Fibroblast of lung (primary cell): Measurements from ENCODE around the gene TESK2. TPM values are rescaled to one million over a fixed set of nuclear protein-coding genes. Genes with fewer than 3 reads are reported as not detected.
A peak's percentile ranks its signal among the peaks of the same experiment; 100 is the strongest.
"Not testable (repeated sequence)": the region's sequence is repeated elsewhere in the genome, so short reads cannot be mapped to it uniquely, and the experiment has no call there.

Experiments
- DNase-seq, 2 donors: peaks; one replicate each; pipeline versions ENCODE4 v3.0.0 to v3.0.0-alpha.2; 2010; ENCODE audit warnings: low read depth in 2 of 2
- H2AFZ ChIP-seq: 2 replicates; pipeline ENCODE4 v1.5.1; 2012; ENCODE audit warnings: low read length, control low read depth, inconsistent platforms
- H3K27ac ChIP-seq: 2 replicates; pipeline ENCODE4 v1.5.1; 2011; ENCODE audit warnings: low read length, control low read depth; ENCODE audit not compliant: insufficient read depth
- H3K27me3 ChIP-seq: 2 replicates; pipeline ENCODE4 v1.5.1; 2011; ENCODE audit warnings: mild to moderate bottlenecking, low read length; ENCODE audit not compliant: control insufficient read depth, insufficient read depth
- H3K36me3 ChIP-seq: 2 replicates; pipeline ENCODE4 v1.5.1; 2011; ENCODE audit warnings: low read length; ENCODE audit not compliant: control insufficient read depth, insufficient read depth
- H3K4me1 ChIP-seq: 2 replicates; pipeline ENCODE4 v1.5.1; 2011; ENCODE audit warnings: low read length; ENCODE audit not compliant: control insufficient read depth, insufficient read depth; ENCODE audit errors: extremely low read depth
- H3K4me2 ChIP-seq: 2 replicates; pipeline ENCODE4 v1.5.1; 2011; ENCODE audit warnings: low read length, control low read depth; ENCODE audit not compliant: insufficient read depth; ENCODE audit errors: extremely low read depth
- H3K4me3 ChIP-seq, 4 experiments: fragments of 200-600 bp in 1 of 4; sonication (generic) in 1 of 4; replicated peaks in 1 of 4; 2 replicates each; pipeline ENCODE4 v1.5.1; 2011 to 2016; ENCODE audit warnings: low read length in 4 of 4, low read depth in 3 of 4, mild to moderate bottlenecking in 3 of 4, control low read depth in 2 of 4, inconsistent platforms in 1 of 4, mixed read lengths in 1 of 4; ENCODE audit not compliant: insufficient read depth in 1 of 4; ENCODE audit errors: control extremely low read depth in 1 of 4
- H3K79me2 ChIP-seq: 2 replicates; pipeline ENCODE4 v1.5.1; 2012; ENCODE audit warnings: mild to moderate bottlenecking, low read length, inconsistent platforms; ENCODE audit not compliant: control insufficient read depth, insufficient read depth
- H3K9ac ChIP-seq: 2 replicates; pipeline ENCODE4 v1.5.1; 2011; ENCODE audit warnings: mild to moderate bottlenecking, low read length, control low read depth; ENCODE audit not compliant: insufficient read depth
- H3K9me3 ChIP-seq: 2 replicates; pipeline ENCODE4 v1.5.1; 2012; ENCODE audit warnings: low read depth, low read length; ENCODE audit not compliant: control insufficient read depth, insufficient read depth
- H4K20me1 ChIP-seq: 2 replicates; pipeline ENCODE4 v1.5.1; 2011; ENCODE audit warnings: low read length; ENCODE audit not compliant: control insufficient read depth, insufficient read depth; ENCODE audit errors: extremely low read depth
- EZH2 ChIP-seq: IDR thresholded peaks from 2 replicates; pipeline ENCODE4 v1.5.1; 2012; ENCODE audit warnings: low read length, control low read depth, mild to moderate bottlenecking; ENCODE audit errors: missing control alignments
- polyA plus RNA-seq, 2 donors: library from polyadenylated mRNA; depleted of rRNA in 1 of 2; stranded (reverse) in 1 of 2; unstranded in 1 of 2; fragments of >200 nt; gene quantifications; 2 replicates each; pipeline ENCODE4 v1.2.1, GENCODE V29; 2011 to 2012; ENCODE audit warnings: missing spikeins in 1 of 2
- total RNA-seq: library from RNA; depleted of rRNA; stranded (reverse); fragments of >200 nt; gene quantifications from 2 replicates; pipeline ENCODE4 v1.2.1, GENCODE V29; 2014
- TF ChIP-seq, protein P1 (sequence below), 2 donors: IDR thresholded peaks in 1 of 2; conservative IDR thresholded peaks in 1 of 2; 1 replicate in 1 of 2; 2 replicates in 1 of 2; pipeline ENCODE4 v1.5.1; 2011 to 2012; ENCODE audit warnings: low read length in 2 of 2, control low read depth in 1 of 2, inconsistent platforms in 1 of 2, low read depth in 1 of 2, mild to moderate bottlenecking in 1 of 2

Gene TESK2
- total and polyA plus RNA-seq, 2 donors (not counting 1 experiment from before 2014, with no cell fraction given) = 1.7 to 4.3 TPM

DNA sequence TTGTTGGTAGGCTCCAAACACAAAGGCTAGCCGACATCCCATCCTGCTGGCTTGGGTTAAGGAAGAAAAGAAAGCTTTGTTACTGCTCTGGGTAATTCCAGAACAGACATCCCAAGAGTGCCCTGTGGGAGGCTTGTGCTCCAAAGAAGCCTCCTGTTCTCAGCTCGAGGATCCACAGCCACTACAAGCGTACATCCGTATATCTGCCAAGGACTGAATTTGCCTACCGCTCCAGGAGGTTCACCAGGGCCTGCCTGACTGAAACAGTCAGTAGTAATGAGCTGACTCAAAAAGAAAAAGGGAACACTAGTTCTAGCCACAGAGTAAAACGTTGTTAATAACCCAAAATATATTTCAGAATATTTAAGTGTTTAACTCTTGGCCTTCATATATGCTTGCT is 125.9 kb downstream of the TESK2 start:
- Histone ChIP-seq H3K36me3 (no peaks in the 10 kb centered on the region), H3K27ac (no peak overlapping the region), H3K9me3 (no peaks in the 10 kb centered on the region), H3K79me2 (no peaks in the 10 kb centered on the region), H3K9ac (no peak overlapping the region), H2AFZ (no peak overlapping the region), H4K20me1 (no peaks in the 10 kb centered on the region), H3K27me3 (no peaks in the 10 kb centered on the region), H3K4me1 (peaks cover 3% of the 10 kb centered on the region), H3K4me3 (no peak overlapping the region), H3K4me2 (no peak overlapping the region)
- TF ChIP-seq, protein P1, sequence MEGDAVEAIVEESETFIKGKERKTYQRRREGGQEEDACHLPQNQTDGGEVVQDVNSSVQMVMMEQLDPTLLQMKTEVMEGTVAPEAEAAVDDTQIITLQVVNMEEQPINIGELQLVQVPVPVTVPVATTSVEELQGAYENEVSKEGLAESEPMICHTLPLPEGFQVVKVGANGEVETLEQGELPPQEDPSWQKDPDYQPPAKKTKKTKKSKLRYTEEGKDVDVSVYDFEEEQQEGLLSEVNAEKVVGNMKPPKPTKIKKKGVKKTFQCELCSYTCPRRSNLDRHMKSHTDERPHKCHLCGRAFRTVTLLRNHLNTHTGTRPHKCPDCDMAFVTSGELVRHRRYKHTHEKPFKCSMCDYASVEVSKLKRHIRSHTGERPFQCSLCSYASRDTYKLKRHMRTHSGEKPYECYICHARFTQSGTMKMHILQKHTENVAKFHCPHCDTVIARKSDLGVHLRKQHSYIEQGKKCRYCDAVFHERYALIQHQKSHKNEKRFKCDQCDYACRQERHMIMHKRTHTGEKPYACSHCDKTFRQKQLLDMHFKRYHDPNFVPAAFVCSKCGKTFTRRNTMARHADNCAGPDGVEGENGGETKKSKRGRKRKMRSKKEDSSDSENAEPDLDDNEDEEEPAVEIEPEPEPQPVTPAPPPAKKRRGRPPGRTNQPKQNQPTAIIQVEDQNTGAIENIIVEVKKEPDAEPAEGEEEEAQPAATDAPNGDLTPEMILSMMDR (conservative IDR thresholded peaks at IDR 0.05 in 1 of 2, IDR thresholded peaks at IDR 0.05 in 1 of 2; ENCODE audit: low read depth in 1 of 2, low read length in 2 of 2) = no peak
- no peak for TF ChIP-seq EZH2
- DNase-seq = no peak

DNA sequence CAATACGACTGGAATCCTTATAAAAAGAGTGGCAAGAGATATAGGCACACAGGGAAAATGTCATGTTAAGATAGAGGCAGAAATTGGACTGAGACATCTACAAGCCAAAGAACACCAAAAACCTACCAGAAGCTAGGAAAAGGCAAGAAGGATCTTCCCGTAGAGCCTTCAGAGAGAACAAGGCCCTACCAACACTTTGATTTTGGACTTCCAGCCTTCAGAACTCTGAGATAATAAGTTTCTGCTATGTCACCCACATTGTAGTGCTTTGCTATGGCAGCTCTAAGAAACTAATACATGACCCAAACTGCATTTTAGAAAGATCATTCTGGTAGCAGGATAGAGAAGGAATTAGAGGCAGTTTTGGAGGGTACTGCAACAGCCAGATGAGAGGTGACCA is 126.7 kb downstream of the TESK2 start:
- Histone ChIP-seq H3K9me3 (no peaks in the 10 kb centered on the region), H2AFZ (no peak overlapping the region), H3K9ac (no peak overlapping the region), H3K27me3 (no peaks in the 10 kb centered on the region), H3K79me2 (no peaks in the 10 kb centered on the region), H3K4me3 (no peak overlapping the region), H3K4me1 (peaks cover 5% of the 10 kb centered on the region), H4K20me1 (no peaks in the 10 kb centered on the region), H3K4me2 (no peak overlapping the region), H3K36me3 (no peaks in the 10 kb centered on the region), H3K27ac (no peak overlapping the region)
- DNase-seq = no peak
- TF ChIP-seq, protein P1 (conservative IDR thresholded peaks at IDR 0.05 in 1 of 2, IDR thresholded peaks at IDR 0.05 in 1 of 2; ENCODE audit: low read depth in 1 of 2, low read length in 2 of 2) = no peak

DNA sequence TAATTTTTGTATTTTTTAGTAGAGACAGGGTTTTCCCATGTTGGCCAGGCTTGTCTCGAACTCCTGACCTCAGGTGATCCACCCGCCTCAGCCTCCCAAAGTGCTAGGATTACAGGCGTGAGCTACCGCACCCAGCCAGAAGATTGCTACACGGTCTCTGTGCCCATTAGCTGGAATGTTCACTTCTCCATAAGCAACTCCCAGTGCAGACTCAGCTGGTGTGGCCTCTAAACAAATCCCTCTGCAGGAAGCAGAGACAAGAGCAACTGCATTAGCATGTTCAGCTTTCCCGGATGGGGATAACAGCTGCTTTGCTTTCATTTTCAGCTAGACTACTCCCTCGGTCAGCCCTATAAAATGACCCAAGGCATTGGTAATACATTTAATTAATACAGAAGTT is 130.0 kb downstream of the TESK2 start:
- not testable (repeated sequence) for H3K27me3 ChIP-seq, H3K27ac ChIP-seq, H4K20me1 ChIP-seq, H3K9me3 ChIP-seq, H3K4me1 ChIP-seq, H3K79me2 ChIP-seq, H3K9ac ChIP-seq, H3K36me3 ChIP-seq
- DNase-seq = peak in 1 of 2 donors; percentile 85
- H2AFZ ChIP-seq = peak overlapping the region; percentile 64
- peak overlapping the region in 2 of 4 experiments; percentile 32 to 34 for H3K4me3 ChIP-seq
- TF ChIP-seq, protein P1 (conservative IDR thresholded peaks at IDR 0.05 in 1 of 2, IDR thresholded peaks at IDR 0.05 in 1 of 2; ENCODE audit: low read depth in 1 of 2, low read length in 2 of 2) = peak; percentile 17 to 18
- H3K4me2 ChIP-seq = peak overlapping the region; percentile 69
